Mucosa of gallbladder (tissue), 1 donor: ENCODE data around the gene ERP29. TPM values are rescaled to one million over a fixed set of nuclear protein-coding genes. Genes with fewer than 3 reads are reported as not detected.
A peak's percentile ranks its signal among the peaks of the same experiment; 100 is the strongest.
"Not testable (repeated sequence)": the region's sequence is repeated elsewhere in the genome, so short reads cannot be mapped to it uniquely, and the experiment has no call there.

Experiments used
- DNase-seq: peaks from one replicate; pipeline ENCODE4 v3.0.0-alpha.2; 2020; ENCODE audit warnings: low spot score
- total RNA-seq: library from RNA; stranded (reverse); gene quantifications from one replicate; pipeline ENCODE4 v1.2.1, GENCODE V29; 2021
- donor health status: DM: no; HTN: no; CAD: no.

The ERP29 gene
- total RNA-seq, 1 donor from 2014 or later: 141 TPM

GRCh38 chr12:112001576-112001975 lies 11.7 kb upstream of the ERP29 start:
- no peak for DNase-seq

- no peak for DNase-seq
Observed at GRCh38 chr12:112004041-112004440, 9.2 kb upstream of the ERP29 start.

- DNase-seq: peak; percentile 53
Observed at GRCh38 chr12:112005419-112006395, 7.5 kb upstream of the ERP29 start.

GRCh38 chr12:112007945-112008344 lies 5.3 kb upstream of the ERP29 start:
- no peak for DNase-seq

- DNase-seq: no peak
Observed at GRCh38 chr12:112008918-112009317, 4.3 kb upstream of the ERP29 start.

- DNase-seq: not testable (repeated sequence)
Observed at GRCh38 chr12:112009596-112009995, 3.6 kb upstream of the ERP29 start.

GRCh38 chr12:112010415-112011344 lies 2.5 kb upstream of the ERP29 start:
- no peak for DNase-seq

GRCh38 chr12:112011685-112012084 lies 1.5 kb upstream of the ERP29 start:
- DNase-seq: no peak

- peak; percentile 69 for DNase-seq
Observed at GRCh38 chr12:112013601-112014402, 576 bp downstream of the ERP29 start.

GRCh38 chr12:112015938-112016337 lies 2.7 kb downstream of the ERP29 start:
- no peak for DNase-seq

GRCh38 chr12:112017041-112017440 lies 3.8 kb downstream of the ERP29 start:
- DNase-seq: no peak

- no peak for DNase-seq
Observed at GRCh38 chr12:112018571-112019237, 5.5 kb downstream of the ERP29 start.

- no peak for DNase-seq
Observed at GRCh38 chr12:112020947-112021457, 7.8 kb downstream of the ERP29 start.

GRCh38 chr12:112022241-112023016 lies 9.2 kb downstream of the ERP29 start:
- DNase-seq: no peak

- no peak for DNase-seq
Observed at GRCh38 chr12:112023759-112024396, 10.7 kb downstream of the ERP29 start.

GRCh38 chr12:112025808-112026375 lies 12.7 kb downstream of the ERP29 start:
- DNase-seq: no peak

- DNase-seq: no peak
Observed at GRCh38 chr12:112029301-112029700, 16.1 kb downstream of the ERP29 start.

GRCh38 chr12:112031472-112031871 lies 18.2 kb downstream of the ERP29 start:
- no peak for DNase-seq

GRCh38 chr12:112032292-112032691 lies 19.1 kb downstream of the ERP29 start:
- no peak for DNase-seq
